HepG2 (cell line): ENCODE measurements around the gene TRPM1. TPM values are rescaled to one million over a fixed set of nuclear protein-coding genes. Genes with fewer than 3 reads are reported as not detected.

ENCODE experiments used
- ASH2L ChIP-seq: fragments of 300-600, 200-600 bp; sonication (generic); IDR thresholded peaks from 2 replicates; pipeline ENCODE4 v1.7.0; 2017; ENCODE audit warnings: low read depth, mild to moderate bottlenecking, moderate library complexity, mixed read lengths, low read length; ENCODE audit not compliant: insufficient read length
- ATF7 ChIP-seq, 2 experiments: fragments of 450-650 bp in 1 of 2; sonication (generic) in 1 of 2; formaldehyde crosslinking in 1 of 2; IDR thresholded peaks; 2 replicates each; pipeline versions ENCODE4 v1.4.0 to v1.6.1; 2016 to 2020; ENCODE audit warnings: antibody characterized with exemption in 1 of 2, mild to moderate bottlenecking in 1 of 2, missing genetic modification reagents in 1 of 2
- FOXA3 ChIP-seq: IDR thresholded peaks from 2 replicates; pipeline ENCODE4 v1.6.1; 2016; ENCODE audit warnings: missing genetic modification reagents, missing compliant biosample characterization
- GATAD2A ChIP-seq: IDR thresholded peaks from 2 replicates; pipeline ENCODE4 v1.6.1; 2016
- HNRNPK ChIP-seq: fragments of 200-400 bp; formaldehyde crosslinking; IDR thresholded peaks from 2 replicates; pipeline ENCODE4 v1.6.1; 2018; ENCODE audit warnings: low read length, low read depth, moderate library complexity, mild to moderate bottlenecking; ENCODE audit not compliant: poor library complexity, severe bottlenecking
- MTA1 ChIP-seq: sonication (generic); formaldehyde crosslinking; IDR thresholded peaks from 2 replicates; pipeline ENCODE4 v1.4.0; 2020; ENCODE audit warnings: missing genetic modification reagents, mild to moderate bottlenecking, borderline replicate concordance
- NCOA2 ChIP-seq: sonication (generic); formaldehyde crosslinking; IDR thresholded peaks from 2 replicates; pipeline ENCODE4 v1.8.0; 2022; ENCODE audit warnings: inconsistent platforms
- NCOR1 ChIP-seq: fragments of 200-600 bp; sonication (generic); IDR thresholded peaks from 2 replicates; pipeline ENCODE4 v1.7.0; 2017; ENCODE audit warnings: antibody characterized with exemption, low read length, borderline replicate concordance
- NR1H2 ChIP-seq: sonication (generic); formaldehyde crosslinking; IDR thresholded peaks from 2 replicates; pipeline ENCODE4 v1.8.1; 2022; ENCODE audit warnings: low read depth, missing genetic modification reagents, borderline replicate concordance
- PAXIP1 ChIP-seq: sonication (generic); formaldehyde crosslinking; conservative IDR thresholded peaks from 2 replicates; pipeline ENCODE4 v1.4.0; 2020; ENCODE audit warnings: mild to moderate bottlenecking, missing genetic modification reagents, moderate library complexity
- SOX5 ChIP-seq: IDR thresholded peaks from 2 replicates; pipeline ENCODE4 v1.6.1; 2016; ENCODE audit warnings: borderline replicate concordance
- ZBTB44 ChIP-seq: sonication (generic); formaldehyde crosslinking; IDR thresholded peaks from 2 replicates; pipeline ENCODE4 v1.4.0; 2020; ENCODE audit warnings: missing genetic modification reagents
- ZNF280D ChIP-seq: sonication (generic); formaldehyde crosslinking; IDR thresholded peaks from 2 replicates; pipeline ENCODE4 v1.5.1; 2020; ENCODE audit warnings: mild to moderate bottlenecking, missing genetic modification reagents
- ZNF567 ChIP-seq: sonication (generic); formaldehyde crosslinking; IDR thresholded peaks from 2 replicates; pipeline ENCODE4 v1.8.1; 2023; ENCODE audit warnings: mild to moderate bottlenecking, missing genetic modification reagents, borderline replicate concordance
- ZSCAN21 ChIP-seq: sonication (generic); formaldehyde crosslinking; IDR thresholded peaks from 2 replicates; pipeline ENCODE4 v1.8.0; 2022; ENCODE audit warnings: mild to moderate bottlenecking, missing genetic modification reagents, moderate library complexity, borderline replicate concordance
- polyA plus RNA-seq, 8 experiments: library from polyadenylated mRNA; depleted of rRNA in 3 of 8; stranded (reverse) in 7 of 8; unstranded in 1 of 8; fragments of >200 nt; fragmentation: Illumina TruSeq in 4 of 8; extraction: Trizol in 4 of 8; gene quantifications; 2 replicates each; pipeline versions ENCODE4 v1.2.1 to v1.2.3, GENCODE V29; 2011 to 2016; ENCODE audit warnings: low read depth in 4 of 8, missing spikeins in 1 of 8, mixed read lengths in 1 of 8; ENCODE audit not compliant: insufficient read depth in 1 of 8
- total RNA-seq, 5 experiments: library from RNA; depleted of rRNA; stranded (reverse); fragments of >200 nt; fragmentation: Illumina TruSeq; extraction: Trizol; gene quantifications; 2 replicates each; pipeline ENCODE4 v1.2.3, GENCODE V29; 2016; ENCODE audit warnings: low read depth in 1 of 5

Gene TRPM1
- total and polyA plus RNA-seq, 2 of the 13 experiments (the other 11 are each of a cell fraction or from before 2014, with no cell fraction given), result not detected

GRCh38 chr15:31148297-31149087, 47.0 kb upstream of the TRPM1 start (continued):
- TF ChIP-seq PAXIP1 (CRISPR knock-in tag) (peak; percentile 48; the same call in 1 of the 2 replicates), ZNF280D (CRISPR knock-in tag) (no peak), ATF7 (IDR thresholded peaks at IDR 0.05) (no peak), ATF7 (CRISPR knock-in tag; IDR thresholded peaks at IDR 0.05) (no peak), FOXA3 (CRISPR knock-in tag) (peak; percentile 28; the same call in 1 of the 2 replicates), ZBTB44 (CRISPR knock-in tag) (no peak), NCOA2 (CRISPR knock-in tag) (peak; percentile 15; the same call in 1 of the 2 replicates), ASH2L (peak; percentile 41), NR1H2 (no peak), NCOR1 (peak; percentile 39; the same call in 1 of the 2 replicates), ZNF567 (CRISPR knock-in tag) (no peak), SOX5 (peak; percentile 26; the same call in 1 of the 2 replicates), HNRNPK (no peak), MTA1 (0 out of 2 replicates have a peak, but pooled peaks have one; percentile 28), GATAD2A (0 out of 2 replicates have a peak, but pooled peaks have one; percentile 23), ZSCAN21 (no peak)
